GM19043 (cell line): ENCODE data around the gene PAQR6.

ENCODE experiments used
- ATAC-seq: cut with Tn5 transposase; IDR thresholded peaks from one replicate; pipeline ENCODE4 v1.9.1; 2021; ENCODE audit warnings: low read depth; ENCODE audit not compliant: unreplicated experiment

The PAQR6 gene

DNA sequence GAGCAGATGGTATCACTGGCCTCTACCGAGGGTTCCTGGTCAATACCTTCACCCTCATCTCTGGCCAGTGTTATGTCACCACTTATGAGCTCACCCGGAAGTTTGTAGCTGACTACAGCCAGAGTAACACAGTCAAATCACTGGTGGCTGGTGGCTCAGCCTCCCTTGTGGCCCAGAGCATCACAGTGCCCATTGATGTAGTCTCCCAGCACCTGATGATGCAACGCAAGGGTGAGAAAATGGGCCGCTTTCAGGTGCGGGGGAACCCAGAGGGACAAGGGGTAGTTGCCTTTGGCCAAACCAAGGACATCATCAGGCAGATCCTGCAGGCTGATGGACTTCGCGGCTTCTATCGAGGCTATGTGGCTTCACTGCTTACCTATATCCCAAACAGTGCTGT is 47.8 kb downstream of the PAQR6 start:
- no peak for ATAC-seq

- no peak for ATAC-seq
These were observed 49.0 kb downstream of the PAQR6 start for GRCh38 chr1:156198831-156199349.

GRCh38 chr1:156196445-156196844 is 51.4 kb downstream of the PAQR6 start:
- no peak for ATAC-seq

- no peak for ATAC-seq
These were observed 52.0 kb downstream of the PAQR6 start for GRCh38 chr1:156195853-156196252.

GRCh38 chr1:156194300-156194652 is 53.6 kb downstream of the PAQR6 start:
- ATAC-seq, result no peak

DNA sequence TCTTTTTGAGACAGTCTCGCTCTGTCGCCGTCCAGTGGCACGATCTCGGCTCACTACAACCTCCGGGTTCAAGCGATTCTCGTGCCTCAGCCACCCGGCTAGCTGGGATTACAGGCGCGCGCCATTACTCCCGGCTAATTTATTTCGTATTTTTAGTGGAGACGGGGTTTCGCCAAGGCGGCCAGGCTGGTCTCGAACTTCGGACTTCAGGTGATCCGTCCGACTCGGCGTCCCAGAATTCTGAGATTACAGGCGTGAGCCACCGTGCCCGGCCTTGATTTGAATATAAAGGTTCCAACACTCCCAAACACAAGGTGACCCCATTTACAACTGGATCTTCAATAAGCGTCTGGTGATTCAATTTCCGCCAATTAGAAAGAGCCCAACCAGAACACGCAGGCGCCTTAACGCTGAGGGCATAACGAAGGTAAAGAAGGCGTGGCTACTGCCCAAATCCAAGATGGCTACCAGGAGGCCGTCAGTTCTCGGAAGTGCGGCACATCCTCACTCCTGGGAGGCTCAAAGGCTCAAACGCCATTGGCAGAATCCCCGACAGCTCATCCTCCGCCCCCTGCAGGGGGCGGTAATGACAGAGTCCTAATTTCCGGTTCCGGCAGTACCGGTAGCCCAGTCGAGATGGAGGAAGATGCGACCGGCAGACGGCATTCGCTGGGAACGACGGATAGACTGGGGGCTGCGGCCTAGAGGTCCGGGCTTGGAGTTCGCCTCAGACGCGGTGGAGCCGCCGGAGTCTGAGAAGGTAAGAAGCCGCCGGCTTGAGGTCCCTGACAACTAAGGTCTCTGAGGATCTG is 54.2 kb downstream of the PAQR6 start, which contains the start of gene SLC25A44:
SLC25A44 (plus strand) TSS at position 617 of the 812 bp plus-strand sequence. CDS start 5,744 bp downstream, outside the sequence.
- peak; percentile 96 for ATAC-seq
